Transverse colon (tissue), 4 donors: ENCODE data around the gene KRT28. TPM values are rescaled to one million over a fixed set of nuclear protein-coding genes. Genes with fewer than 3 reads are reported as not detected.

Source experiments
- DNase-seq: peaks from one replicate; pipeline ENCODE4 v3.0.0-alpha.2; 2019
- H3K27ac ChIP-seq, 4 donors: fragments of 200-600 bp; sonication (generic); 2 replicates each; pipeline ENCODE4 v1.5.1; 2016 to 2018; ENCODE audit warnings: inconsistent platforms in 4 of 4
- H3K27me3 ChIP-seq: fragments of 200-600 bp; sonication (generic); 2 replicates; pipeline ENCODE4 v1.5.1; 2017; ENCODE audit warnings: inconsistent platforms
- H3K36me3 ChIP-seq, 4 donors: fragments of 200-600 bp; sonication (generic); 2 replicates each; pipeline ENCODE4 v1.5.1; 2017 to 2019; ENCODE audit warnings: inconsistent platforms in 4 of 4
- H3K4me1 ChIP-seq, 4 donors: fragments of 200-600 bp; sonication (generic); 2 replicates each; pipeline ENCODE4 v1.5.1; 2017 to 2020; ENCODE audit warnings: inconsistent platforms in 4 of 4
- H3K4me3 ChIP-seq, 4 donors: fragments of 200-600 bp; sonication (generic); 1 replicate in 1 of 4; 2 replicates in 3 of 4; pipeline versions ENCODE4 v1.5.1 to v1.6.1; 2017 to 2019; ENCODE audit warnings: inconsistent platforms in 4 of 4
- H3K9me3 ChIP-seq, 2 donors: fragments of 200-600 bp; sonication (generic); 2 replicates each; pipeline ENCODE4 v1.5.1; 2017 to 2019; ENCODE audit warnings: inconsistent platforms in 2 of 2
- EP300 ChIP-seq: sonication (generic); formaldehyde crosslinking; IDR thresholded peaks from one replicate; pipeline ENCODE4 v1.6.1; 2017; ENCODE audit warnings: antibody characterized with exemption, low read depth
- POLR2A ChIP-seq: fragments of 450-650 bp; IDR thresholded peaks from one replicate; pipeline ENCODE4 v1.6.1; 2016; ENCODE audit warnings: antibody characterized with exemption, mild to moderate bottlenecking, moderate library complexity
- POLR2AphosphoS5 ChIP-seq, 3 donors: sonication (generic); formaldehyde crosslinking; IDR thresholded peaks; one replicate each; pipeline ENCODE4 v1.6.1; 2016; ENCODE audit warnings: antibody characterized with exemption in 3 of 3
- WGBS, 2 donors: methylation state at CpG; one replicate each; pipeline ENCODE4 v1.1.5; 2018; ENCODE audit warnings: low coverage in 1 of 2; 5-methylcytosine and 5-hydroxymethylcytosine counted together
- in situ Hi-C, 4 donors: fragments of 200-750 bp; cut with MboI; loops; one replicate each; pipeline versions ENCODE4 v1.15.0 to v1.15.1; 2017; ENCODE audit warnings: low sequenced_read_pairs in 3 of 4, low pct_ligation_motif_present in 1 of 4, low pct_unique_long_range_greater_than_20kb in 1 of 4
- intact Hi-C: fragments of 100-400 bp; cut with DNase I; formaldehyde crosslinking; loops from one replicate; pipeline ENCODE4 v1.15.1; 2023; ENCODE audit warnings: low total_unique reads
- total RNA-seq, 4 donors: library from RNA; depleted of rRNA; stranded (reverse); fragments of >200 nt; gene quantifications; one replicate each; pipeline ENCODE4 v1.1.0, GENCODE V29; 2016
- TF ChIP-seq, protein P1 (sequence below), 5 experiments: fragments of 200-600 bp in 3 of 5; fragments of 450-650 bp in 2 of 5; sonication (generic) in 3 of 5; IDR thresholded peaks; 1 replicate in 2 of 5; 2 replicates in 3 of 5; pipeline ENCODE4 v1.5.1; 2016 to 2017; ENCODE audit warnings: antibody characterized with exemption in 5 of 5, inconsistent platforms in 3 of 5, mild to moderate bottlenecking in 2 of 5, moderate library complexity in 1 of 5

Gene KRT28
- total RNA-seq, 4 donors from 2014 or later: not detected

DNA sequence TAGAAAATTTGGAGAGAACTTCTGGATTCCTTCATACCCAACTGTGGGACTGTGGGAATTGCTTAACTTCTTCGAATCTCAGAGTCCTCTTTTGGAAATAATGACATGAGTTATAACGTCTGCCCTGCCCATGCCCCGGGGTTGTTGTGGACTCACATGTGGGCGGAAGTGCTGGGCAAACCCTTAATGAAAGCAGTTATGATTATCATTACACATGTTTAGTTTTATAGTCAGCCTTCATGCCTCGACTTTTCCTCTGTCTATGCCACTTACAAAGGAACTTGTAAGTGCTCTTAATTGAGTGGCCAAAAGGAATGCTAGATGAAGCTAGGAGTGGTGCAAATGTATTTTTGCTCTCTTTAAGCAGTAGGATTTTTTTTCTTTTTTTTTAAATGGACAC, 21.3 kb downstream of the KRT28 start:
- peaks cover 0 to 3% (median 0%) of the 10 kb centered on the region in 4 donors for H3K4me1 ChIP-seq
- no peaks in the 10 kb centered on the region for H3K36me3 ChIP-seq
- WGBS, 2 donors: 63 to 70% methylated on average over 5 of the region's 5 CpGs
- H3K27me3 ChIP-seq: peaks cover 76% of the 10 kb centered on the region
- no peak overlapping the region for H3K4me3 ChIP-seq
- TF ChIP-seq, protein P1, sequence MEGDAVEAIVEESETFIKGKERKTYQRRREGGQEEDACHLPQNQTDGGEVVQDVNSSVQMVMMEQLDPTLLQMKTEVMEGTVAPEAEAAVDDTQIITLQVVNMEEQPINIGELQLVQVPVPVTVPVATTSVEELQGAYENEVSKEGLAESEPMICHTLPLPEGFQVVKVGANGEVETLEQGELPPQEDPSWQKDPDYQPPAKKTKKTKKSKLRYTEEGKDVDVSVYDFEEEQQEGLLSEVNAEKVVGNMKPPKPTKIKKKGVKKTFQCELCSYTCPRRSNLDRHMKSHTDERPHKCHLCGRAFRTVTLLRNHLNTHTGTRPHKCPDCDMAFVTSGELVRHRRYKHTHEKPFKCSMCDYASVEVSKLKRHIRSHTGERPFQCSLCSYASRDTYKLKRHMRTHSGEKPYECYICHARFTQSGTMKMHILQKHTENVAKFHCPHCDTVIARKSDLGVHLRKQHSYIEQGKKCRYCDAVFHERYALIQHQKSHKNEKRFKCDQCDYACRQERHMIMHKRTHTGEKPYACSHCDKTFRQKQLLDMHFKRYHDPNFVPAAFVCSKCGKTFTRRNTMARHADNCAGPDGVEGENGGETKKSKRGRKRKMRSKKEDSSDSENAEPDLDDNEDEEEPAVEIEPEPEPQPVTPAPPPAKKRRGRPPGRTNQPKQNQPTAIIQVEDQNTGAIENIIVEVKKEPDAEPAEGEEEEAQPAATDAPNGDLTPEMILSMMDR (IDR thresholded peaks at IDR 0.05): no peak
- TF ChIP-seq POLR2A (no peak), EP300 (no peak), POLR2AphosphoS5 (IDR thresholded peaks at IDR 0.05) (no peak)
- H3K27ac ChIP-seq: no peak overlapping the region
- no peaks in the 10 kb centered on the region for H3K9me3 ChIP-seq
- in situ Hi-C loops: loop anchor here in 2 of 4 donors (25.0 kb wide), 1 partner anchor 166 kb away; no protein-coding TSS in a partner anchor
- intact Hi-C loops: no loop called here
- DNase-seq: no peak

DNA sequence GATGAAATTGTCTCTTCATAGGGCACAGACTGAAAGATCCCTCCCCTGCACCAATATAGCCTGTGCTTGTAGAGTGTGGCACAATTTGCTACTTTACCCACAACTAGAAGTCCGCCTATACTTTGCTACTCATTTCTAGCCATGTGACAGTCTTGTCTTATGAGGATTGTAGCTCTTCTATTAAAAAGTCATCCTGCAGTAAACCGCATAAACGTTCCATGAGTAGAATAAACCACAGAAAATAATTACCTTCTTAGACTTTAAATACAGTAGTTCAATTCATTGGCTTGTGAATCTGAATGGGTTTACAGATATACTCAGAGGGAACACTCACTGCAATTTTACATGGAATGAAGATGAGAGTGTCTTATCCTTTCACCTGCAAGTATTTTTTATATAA, 21.8 kb downstream of the KRT28 start:
- no peak for DNase-seq
- Histone ChIP-seq H3K4me3 (no peak overlapping the region), H3K27ac (no peak overlapping the region), H3K36me3 (no peaks in the 10 kb centered on the region), H3K27me3 (peaks cover 76% of the 10 kb centered on the region), H3K4me1 (peaks cover 0 to 3% (median 0%) of the 10 kb centered on the region in 4 donors), H3K9me3 (no peaks in the 10 kb centered on the region)
- TF ChIP-seq, protein P1 (IDR thresholded peaks at IDR 0.05): no peak
- no peak for TF ChIP-seq EP300
- no peak for TF ChIP-seq POLR2A
- TF ChIP-seq POLR2AphosphoS5 (IDR thresholded peaks at IDR 0.05): no peak
- in situ Hi-C loops: loop anchor here in 2 of 4 donors (25.0 kb wide), 1 partner anchor 166 kb away; no protein-coding TSS in a partner anchor
- intact Hi-C loops: no loop called here
- WGBS, 2 donors: 75 to 79% methylated on average over 3 of the region's 3 CpGs

DNA sequence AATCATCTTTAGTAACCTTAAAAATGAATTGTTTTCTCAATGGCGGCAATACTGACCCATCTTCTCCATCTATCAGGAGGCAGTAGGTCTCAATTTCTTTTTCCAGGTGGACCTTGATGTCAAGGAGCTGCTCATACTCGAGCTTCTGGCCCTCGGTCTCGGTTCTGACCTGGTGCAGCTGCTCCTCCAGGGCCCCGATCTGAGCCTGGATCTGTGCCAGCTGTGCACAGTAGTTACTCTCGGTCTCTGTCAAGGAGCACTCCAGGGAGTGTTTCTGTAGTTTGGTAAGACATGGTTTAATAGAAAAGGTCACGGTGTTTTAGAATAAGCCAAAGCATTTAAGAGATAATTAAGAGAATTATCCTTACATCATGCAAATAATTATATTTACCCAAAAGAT, 22.3 kb downstream of the KRT28 start:
- Histone ChIP-seq H3K36me3 (no peaks in the 10 kb centered on the region), H3K9me3 (no peaks in the 10 kb centered on the region), H3K27me3 (peaks cover 75% of the 10 kb centered on the region), H3K4me1 (peaks cover 0 to 3% (median 0%) of the 10 kb centered on the region in 4 donors), H3K4me3 (no peak overlapping the region), H3K27ac (no peak overlapping the region)
- intact Hi-C loops (no loop called here), in situ Hi-C loops (loop anchor here in 2 of 4 donors (25.0 kb wide), 1 partner anchor 165 kb away; no protein-coding TSS in a partner anchor)
- WGBS, 2 donors: 57 to 61% methylated on average over 7 of the region's 7 CpGs
- TF ChIP-seq EP300 (no peak), POLR2AphosphoS5 (IDR thresholded peaks at IDR 0.05) (no peak), POLR2A (no peak)
- TF ChIP-seq, protein P1 (IDR thresholded peaks at IDR 0.05): no peak
- DNase-seq: no peak

DNA sequence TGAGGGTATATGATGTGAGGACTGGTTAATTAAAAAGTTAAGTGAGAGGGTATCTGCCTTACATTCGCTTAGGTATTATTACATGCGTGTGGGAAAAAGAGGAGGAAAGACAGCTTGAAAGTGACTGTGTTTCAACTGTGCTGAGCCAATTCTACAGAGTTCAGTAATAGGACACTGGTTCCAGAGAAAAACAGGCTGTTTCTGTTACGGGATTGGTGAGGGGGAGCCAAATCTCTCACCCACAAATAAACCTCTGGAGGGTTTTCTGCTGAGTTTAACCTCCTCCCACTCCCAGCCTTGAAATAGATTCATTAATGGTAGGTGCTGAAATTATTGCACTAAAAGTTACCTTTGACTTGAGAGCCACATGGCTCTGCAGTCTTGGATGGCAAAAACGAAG, 23.8 kb downstream of the KRT28 start:
- Histone ChIP-seq H3K27me3 (peaks cover 72% of the 10 kb centered on the region), H3K4me3 (no peak overlapping the region), H3K27ac (no peak overlapping the region), H3K4me1 (peaks cover 0 to 3% (median 0%) of the 10 kb centered on the region in 4 donors), H3K36me3 (no peaks in the 10 kb centered on the region), H3K9me3 (no peaks in the 10 kb centered on the region)
- DNase-seq: no peak
- WGBS, 2 donors: 50 to 63% methylated on average over 3 to 4 of the region's 4 CpGs
- in situ Hi-C loops: loop anchor here in 2 of 4 donors (25.0 kb wide), 1 partner anchor 164 kb away; no protein-coding TSS in a partner anchor
- TF ChIP-seq POLR2AphosphoS5 (IDR thresholded peaks at IDR 0.05): no peak
- TF ChIP-seq, protein P1 (IDR thresholded peaks at IDR 0.05): no peak
- TF ChIP-seq EP300: no peak
- TF ChIP-seq POLR2A: no peak
- intact Hi-C loops: no loop called here
